Measurements from ENCODE around the gene MLST8.

DNA sequence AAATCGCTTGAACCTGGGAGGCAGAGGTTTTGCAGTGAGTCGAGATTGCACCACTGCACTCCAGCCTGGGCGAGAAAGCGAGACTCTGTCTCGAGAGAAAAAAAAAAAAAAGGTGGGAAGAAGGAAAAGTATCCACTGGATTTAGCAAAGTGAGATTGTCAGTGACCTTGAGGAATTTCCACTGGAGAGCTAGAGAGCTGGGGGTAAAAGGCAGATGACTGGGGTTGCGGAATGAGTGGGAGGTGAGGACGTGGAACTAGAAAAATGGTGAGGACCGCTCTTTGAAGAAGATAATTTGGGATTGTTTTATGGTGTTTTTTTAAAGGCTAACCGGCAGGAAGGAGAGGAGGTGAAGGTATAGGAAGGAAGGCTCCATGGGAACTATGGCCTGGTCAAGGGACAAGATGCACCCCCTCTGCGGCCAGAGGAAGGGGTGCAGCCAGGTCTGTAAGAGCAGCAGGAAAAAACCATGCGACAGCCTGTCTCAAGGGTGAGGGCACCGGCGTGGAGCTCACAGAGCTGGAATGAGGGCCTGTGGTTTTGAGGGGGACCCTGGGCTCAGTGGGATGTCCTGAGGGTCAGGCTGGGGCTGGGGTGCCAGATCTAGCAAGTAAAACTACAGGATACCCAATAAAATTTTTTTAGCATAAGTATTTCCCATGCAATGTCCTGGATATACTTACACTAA, 694 bp upstream of the MLST8 start:
- TF ChIP-seq, protein P1, sequence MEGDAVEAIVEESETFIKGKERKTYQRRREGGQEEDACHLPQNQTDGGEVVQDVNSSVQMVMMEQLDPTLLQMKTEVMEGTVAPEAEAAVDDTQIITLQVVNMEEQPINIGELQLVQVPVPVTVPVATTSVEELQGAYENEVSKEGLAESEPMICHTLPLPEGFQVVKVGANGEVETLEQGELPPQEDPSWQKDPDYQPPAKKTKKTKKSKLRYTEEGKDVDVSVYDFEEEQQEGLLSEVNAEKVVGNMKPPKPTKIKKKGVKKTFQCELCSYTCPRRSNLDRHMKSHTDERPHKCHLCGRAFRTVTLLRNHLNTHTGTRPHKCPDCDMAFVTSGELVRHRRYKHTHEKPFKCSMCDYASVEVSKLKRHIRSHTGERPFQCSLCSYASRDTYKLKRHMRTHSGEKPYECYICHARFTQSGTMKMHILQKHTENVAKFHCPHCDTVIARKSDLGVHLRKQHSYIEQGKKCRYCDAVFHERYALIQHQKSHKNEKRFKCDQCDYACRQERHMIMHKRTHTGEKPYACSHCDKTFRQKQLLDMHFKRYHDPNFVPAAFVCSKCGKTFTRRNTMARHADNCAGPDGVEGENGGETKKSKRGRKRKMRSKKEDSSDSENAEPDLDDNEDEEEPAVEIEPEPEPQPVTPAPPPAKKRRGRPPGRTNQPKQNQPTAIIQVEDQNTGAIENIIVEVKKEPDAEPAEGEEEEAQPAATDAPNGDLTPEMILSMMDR (tag by site-specific recombination; IDR thresholded peaks at IDR 0.05) = no peak
- TF ChIP-seq TCF7L2 (IDR thresholded peaks at IDR 0.05; ENCODE audit: borderline replicate concordance, low read depth, low read length) = no peak
- TF ChIP-seq, protein P2, sequence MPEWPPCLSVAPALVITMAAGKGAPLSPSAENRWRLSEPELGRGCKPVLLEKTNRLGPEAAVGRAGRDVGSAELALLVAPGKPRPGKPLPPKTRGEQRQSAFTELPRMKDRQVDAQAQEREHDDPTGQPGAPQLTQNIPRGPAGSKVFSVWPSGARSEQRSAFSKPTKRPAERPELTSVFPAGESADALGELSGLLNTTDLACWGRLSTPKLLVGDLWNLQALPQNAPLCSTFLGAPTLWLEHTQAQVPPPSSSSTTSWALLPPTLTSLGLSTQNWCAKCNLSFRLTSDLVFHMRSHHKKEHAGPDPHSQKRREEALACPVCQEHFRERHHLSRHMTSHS (tag by site-specific recombination; IDR thresholded peaks at IDR 0.05) = no peak
- TF ChIP-seq SP3 (tag by site-specific recombination; IDR thresholded peaks at IDR 0.05) = no peak
- TF ChIP-seq ZFP37 (tag by site-specific recombination; IDR thresholded peaks at IDR 0.05) = no peak
- TF ChIP-seq ZNF521 (tag by site-specific recombination; IDR thresholded peaks at IDR 0.05) = no peak
- no peak for TF ChIP-seq ZNF548 (tag by site-specific recombination; IDR thresholded peaks at IDR 0.05)
- TF ChIP-seq, protein P3, sequence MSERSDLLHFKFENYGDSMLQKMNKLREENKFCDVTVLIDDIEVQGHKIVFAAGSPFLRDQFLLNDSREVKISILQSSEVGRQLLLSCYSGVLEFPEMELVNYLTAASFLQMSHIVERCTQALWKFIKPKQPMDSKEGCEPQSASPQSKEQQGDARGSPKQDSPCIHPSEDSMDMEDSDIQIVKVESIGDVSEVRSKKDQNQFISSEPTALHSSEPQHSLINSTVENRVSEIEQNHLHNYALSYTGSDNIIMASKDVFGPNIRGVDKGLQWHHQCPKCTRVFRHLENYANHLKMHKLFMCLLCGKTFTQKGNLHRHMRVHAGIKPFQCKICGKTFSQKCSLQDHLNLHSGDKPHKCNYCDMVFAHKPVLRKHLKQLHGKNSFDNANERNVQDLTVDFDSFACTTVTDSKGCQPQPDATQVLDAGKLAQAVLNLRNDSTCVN (tag by site-specific recombination; optimal IDR thresholded peaks at IDR 0.05) = no peak
- no peak for TF ChIP-seq ZNF792 (tag by site-specific recombination; IDR thresholded peaks at IDR 0.05)
- TF ChIP-seq ZNF426 (tag by site-specific recombination; IDR thresholded peaks at IDR 0.05) = no peak
- no peak for TF ChIP-seq ZNF747 (tag by site-specific recombination; IDR thresholded peaks at IDR 0.05)
- TF ChIP-seq MYNN (tag by site-specific recombination; IDR thresholded peaks at IDR 0.05; ENCODE audit: borderline replicate concordance) = no peak
- TF ChIP-seq ZNF37A (tag by site-specific recombination; IDR thresholded peaks at IDR 0.05) = no peak
- no peak for TF ChIP-seq ZNF549 (tag by site-specific recombination; IDR thresholded peaks at IDR 0.05)

Data from HEK293 (cell line).